C4-2B (cell line): ENCODE data around the gene NKRF.

Source experiments
- ZFX ChIP-seq: fragments of 450-650 bp; IDR thresholded peaks from 2 replicates; pipeline ENCODE4 v1.6.1; 2017
- TF ChIP-seq, protein P1 (sequence below): fragments of 450-650 bp; conservative IDR thresholded peaks from 2 replicates; pipeline ENCODE4 v1.5.1; 2017; ENCODE audit warnings: mild to moderate bottlenecking

DNA sequence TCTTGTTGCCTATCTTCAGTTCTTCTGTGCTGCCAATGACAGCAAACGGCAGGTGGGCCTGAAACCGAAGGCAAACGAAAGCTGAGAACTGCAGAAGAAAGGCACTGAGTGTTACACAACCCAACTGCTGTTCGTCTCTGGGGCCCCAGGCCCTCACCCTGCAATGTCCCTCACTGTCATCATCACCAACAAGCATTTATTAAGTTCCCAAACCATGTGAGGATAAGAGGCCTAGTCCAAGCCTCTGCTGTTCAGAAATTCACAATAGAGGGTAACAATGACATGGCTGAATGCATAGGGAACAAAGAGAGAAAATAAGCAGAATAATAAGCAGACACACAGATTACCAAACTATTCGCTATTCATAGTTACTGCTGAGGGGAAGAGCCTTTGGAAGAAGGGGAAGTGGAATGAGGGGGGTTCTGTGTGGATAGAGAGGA, 34.5 kb upstream of the NKRF start:
- TF ChIP-seq, protein P1, sequence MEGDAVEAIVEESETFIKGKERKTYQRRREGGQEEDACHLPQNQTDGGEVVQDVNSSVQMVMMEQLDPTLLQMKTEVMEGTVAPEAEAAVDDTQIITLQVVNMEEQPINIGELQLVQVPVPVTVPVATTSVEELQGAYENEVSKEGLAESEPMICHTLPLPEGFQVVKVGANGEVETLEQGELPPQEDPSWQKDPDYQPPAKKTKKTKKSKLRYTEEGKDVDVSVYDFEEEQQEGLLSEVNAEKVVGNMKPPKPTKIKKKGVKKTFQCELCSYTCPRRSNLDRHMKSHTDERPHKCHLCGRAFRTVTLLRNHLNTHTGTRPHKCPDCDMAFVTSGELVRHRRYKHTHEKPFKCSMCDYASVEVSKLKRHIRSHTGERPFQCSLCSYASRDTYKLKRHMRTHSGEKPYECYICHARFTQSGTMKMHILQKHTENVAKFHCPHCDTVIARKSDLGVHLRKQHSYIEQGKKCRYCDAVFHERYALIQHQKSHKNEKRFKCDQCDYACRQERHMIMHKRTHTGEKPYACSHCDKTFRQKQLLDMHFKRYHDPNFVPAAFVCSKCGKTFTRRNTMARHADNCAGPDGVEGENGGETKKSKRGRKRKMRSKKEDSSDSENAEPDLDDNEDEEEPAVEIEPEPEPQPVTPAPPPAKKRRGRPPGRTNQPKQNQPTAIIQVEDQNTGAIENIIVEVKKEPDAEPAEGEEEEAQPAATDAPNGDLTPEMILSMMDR: no peak
- TF ChIP-seq ZFX: no peak
